Stimulated activated CD4-positive, alpha-beta T cell treated with anti-CD3 and anti-CD28 coated beads, Interleukin-2, amount 100 ng/mL, for 24 hours (primary cell): Measurements from ENCODE around the gene CHD9NB.
"Not testable (repeated sequence)": the region's sequence is repeated elsewhere in the genome, so short reads cannot be mapped to it uniquely, and the experiment has no call there.

Source experiments
- DNase-seq, 2 donors: peaks; one replicate each; pipeline ENCODE4 v3.0.0-alpha.2; 2020

The CHD9NB gene

DNA sequence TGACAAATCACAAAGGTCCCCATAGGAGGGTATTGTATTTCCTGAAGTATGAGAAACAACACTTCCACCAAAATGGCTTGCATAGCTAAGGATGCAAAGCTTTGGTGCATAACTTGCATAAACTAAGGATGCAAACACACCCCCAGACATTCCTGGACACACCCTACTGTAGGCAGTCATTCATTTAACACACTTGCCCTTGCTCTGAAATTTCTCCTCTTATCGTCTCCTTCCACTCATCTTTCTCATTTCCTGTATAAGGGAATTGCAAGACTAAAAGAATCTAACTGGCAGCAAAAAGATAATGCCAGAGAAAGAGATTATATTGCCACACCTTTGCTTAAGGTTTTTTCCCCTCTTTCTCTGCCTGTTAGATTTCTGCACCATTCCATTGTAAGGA, 30.4 kb upstream of the CHD9NB start:
- DNase-seq: no peak

DNA sequence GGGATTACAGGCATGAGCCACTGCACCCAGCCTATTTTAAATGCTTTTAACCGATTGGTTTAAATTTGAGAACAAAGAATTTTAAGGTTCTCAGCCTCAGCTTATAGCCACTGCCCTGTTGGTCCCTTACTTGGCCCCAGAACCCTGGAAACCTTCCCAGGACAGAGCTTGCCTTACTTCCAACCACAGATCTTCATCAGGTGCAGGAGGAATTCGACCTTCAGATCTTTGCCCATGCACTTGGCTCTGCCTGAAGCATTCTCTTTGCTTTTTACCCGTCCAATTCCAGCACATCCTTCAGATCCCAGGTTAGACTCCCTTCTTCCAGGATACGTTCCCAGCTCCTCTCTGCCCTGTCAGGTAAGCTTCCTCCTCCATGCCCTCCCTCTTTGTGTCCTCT, 29.8 kb upstream of the CHD9NB start:
- no peak for DNase-seq

DNA sequence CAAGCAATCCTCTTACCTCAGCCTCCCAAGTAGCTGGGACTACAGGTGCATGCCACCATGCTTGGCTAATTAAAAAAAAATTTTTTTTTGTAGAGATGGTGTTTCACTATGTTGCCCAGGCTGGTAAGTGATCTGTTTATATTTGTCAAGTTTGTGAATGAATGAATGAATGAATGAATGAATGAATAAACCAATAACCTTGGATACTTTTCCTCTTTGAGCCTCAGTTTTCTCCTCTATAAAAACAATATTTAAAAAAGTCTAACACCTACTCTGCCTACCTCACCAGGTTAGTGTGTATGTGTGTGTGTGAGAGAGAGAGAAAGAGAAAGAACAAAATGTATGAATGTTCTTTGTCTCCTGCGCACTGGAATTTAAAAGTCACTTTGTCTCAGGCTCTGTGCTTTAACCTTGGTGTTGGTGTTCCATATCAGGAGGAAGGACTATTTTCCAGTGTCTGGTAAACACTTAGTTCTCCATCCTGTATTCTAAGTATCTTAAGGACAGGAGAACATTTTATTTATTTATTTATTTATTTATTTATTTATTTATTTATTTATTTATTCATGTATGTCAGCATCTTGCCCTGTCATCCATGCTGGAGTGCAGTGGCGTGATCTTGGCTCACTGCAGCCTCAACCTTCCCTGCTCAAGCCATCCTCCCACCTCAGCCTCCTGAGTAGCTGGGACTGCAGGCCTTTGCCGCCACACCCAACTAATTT, 29.1 kb upstream of the CHD9NB start:
- DNase-seq: no peak

GRCh38 chr16:53081032-53081424, 28.3 kb upstream of the CHD9NB start:
- DNase-seq: no peak

- DNase-seq: no peak
Observed at GRCh38 chr16:53080345-53081031, 27.8 kb upstream of the CHD9NB start.

DNA sequence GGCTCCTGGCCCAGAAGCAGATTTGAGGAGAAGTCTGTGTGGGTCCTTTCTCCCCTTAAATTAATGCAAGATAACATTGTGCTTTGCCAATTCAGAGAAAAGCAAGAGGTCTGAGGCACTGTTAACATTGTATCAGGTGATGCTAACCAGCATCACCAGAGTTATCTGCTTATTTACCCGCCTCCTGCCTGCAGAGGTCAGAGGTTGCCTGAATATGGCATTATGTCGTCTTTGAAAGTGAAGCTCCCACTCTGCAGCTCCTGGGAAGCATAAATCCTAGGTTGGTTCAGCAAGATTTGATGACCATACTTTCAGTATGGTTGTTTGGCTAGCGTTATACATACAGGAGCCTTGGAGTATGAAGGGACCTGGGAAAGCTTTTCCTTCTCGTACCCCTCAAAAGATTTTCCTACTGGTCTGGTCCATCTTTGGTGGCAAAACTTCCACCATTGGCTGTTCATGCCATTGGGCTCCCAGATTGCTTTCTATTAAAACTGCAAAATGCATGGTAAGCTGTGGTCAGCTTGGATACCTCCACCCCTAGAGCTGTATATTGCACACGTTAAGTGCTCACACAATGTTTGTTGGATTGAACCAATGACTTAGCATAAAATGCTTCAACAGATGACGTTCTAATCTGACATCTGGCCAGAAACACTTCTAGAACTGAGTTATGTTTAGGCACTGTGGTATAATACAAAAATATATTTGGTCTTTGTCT, 26.2 kb upstream of the CHD9NB start:
- no peak for DNase-seq

GRCh38 chr16:53078247-53078646, 25.6 kb upstream of the CHD9NB start:
- DNase-seq: no peak

DNA sequence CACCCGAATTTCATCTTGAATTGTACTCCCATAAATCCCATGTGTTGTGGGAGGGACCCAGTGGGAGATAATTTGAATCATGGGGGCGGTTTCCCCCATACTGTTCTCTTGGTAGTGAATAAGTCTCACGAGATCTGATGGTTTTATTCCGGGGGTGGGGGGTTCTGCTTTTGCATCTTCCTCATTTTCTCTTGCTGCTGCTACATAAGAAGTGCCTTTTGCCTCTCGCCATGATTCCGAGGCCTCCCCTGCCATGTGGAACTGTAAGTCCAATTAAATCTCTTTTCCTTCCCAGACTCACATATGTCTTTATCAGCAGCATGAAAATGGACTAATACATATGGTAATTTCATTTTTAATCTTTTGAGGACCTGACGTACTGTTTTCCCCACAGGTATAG, 22.8 kb upstream of the CHD9NB start:
- DNase-seq: not testable (repeated sequence)

- DNase-seq: not testable (repeated sequence)
Observed at GRCh38 chr16:53074296-53074695, 21.6 kb upstream of the CHD9NB start.

DNA sequence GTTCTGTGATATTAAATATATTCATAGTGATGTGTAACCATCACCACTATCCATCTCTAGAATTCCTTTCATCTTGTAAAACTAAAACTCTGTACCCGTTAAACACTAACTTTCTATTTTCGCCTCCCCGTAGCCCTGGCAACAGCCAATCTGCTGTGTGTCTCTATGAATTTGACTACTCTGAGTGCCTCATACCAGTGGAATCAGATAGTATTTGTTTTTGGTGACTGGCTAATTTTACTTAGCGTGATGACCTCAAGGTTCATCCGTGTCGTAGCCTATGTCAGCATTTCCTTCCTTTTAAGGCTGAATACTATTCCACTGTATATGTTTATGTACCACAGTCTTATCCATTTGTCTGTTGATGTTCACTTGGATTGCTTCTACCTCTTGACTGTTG, 20.3 kb upstream of the CHD9NB start:
- DNase-seq: no peak

DNA sequence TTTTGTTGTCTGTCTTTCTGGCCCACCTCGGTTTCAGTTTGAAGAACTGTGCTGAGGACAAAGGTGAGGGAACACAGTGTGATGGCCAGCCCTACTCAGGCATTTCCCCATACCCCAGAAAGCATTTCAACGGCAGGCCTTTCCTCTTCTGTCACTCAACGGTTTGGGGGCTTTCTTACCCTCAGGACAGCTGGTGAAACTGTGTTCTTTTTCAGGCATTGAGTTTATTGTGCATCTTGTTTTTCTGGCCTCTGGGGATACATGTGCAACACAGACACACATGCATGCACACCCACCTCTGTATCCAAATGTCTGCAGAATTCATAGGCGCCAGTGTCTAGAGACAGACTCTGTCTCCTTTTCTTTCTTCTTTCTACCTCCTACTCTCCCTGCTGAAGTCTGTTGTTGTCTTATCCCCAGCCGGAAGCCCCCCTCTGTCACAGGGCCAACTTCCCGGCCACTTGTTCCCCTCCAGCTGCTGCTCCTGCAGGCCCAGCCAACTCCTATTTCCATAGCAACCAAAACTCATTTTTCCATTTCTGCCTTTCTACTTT, 19.1 kb upstream of the CHD9NB start:
- DNase-seq: no peak

GRCh38 chr16:53069772-53070171, 17.1 kb upstream of the CHD9NB start:
- no peak for DNase-seq

DNA sequence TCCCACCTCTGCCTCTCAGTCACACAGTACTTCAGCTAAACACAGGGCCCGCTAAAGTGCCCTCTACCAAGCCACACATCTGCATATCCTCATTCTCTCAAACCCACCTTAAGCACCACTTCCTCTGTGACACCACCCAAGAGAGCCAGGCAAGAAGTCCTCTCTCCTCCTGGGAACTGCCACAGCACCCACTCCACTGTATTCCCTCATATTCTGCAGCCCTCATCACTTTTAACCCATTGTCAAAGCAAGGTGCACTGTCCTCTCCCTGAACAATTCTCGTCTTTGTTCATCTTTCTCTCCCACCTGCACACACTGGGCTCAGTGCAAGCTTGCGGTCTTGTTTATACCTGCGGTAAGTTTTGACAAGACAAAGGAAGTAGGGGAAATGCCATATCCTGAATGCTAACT, 15.7 kb upstream of the CHD9NB start:
- DNase-seq: no peak

GRCh38 chr16:53067675-53068074, 15.0 kb upstream of the CHD9NB start:
- no peak for DNase-seq

- DNase-seq: no peak
Observed at GRCh38 chr16:53065461-53066061, 12.9 kb upstream of the CHD9NB start.

- no peak for DNase-seq
Observed at GRCh38 chr16:53064081-53064578, 11.4 kb upstream of the CHD9NB start.

DNA sequence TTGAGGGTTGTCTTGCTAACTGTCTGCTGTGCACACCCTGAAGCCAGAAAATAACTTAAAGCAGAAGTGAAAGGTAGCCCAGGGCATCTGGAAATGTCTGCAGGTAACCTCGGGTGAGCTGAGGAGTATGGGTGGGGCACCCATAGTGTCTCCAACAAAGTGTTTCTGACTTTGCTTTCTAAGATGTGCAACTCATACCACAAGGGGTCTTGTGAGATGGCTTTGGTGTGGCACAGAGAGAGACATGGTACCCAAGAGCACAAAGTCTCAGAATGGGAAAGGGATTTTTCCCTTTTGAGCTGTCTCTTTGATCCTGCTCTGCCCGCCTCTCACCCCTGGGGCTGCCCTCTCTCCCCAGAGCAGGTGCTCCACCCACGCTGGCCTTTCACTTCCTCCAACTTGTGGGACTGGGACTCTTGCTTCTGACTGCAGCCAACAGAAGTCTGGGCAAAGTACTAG, 9.0 kb upstream of the CHD9NB start:
- peak in 1 of 2 donors; percentile 45 for DNase-seq

- no peak for DNase-seq
Observed at GRCh38 chr16:53061256-53061655, 8.6 kb upstream of the CHD9NB start.

DNA sequence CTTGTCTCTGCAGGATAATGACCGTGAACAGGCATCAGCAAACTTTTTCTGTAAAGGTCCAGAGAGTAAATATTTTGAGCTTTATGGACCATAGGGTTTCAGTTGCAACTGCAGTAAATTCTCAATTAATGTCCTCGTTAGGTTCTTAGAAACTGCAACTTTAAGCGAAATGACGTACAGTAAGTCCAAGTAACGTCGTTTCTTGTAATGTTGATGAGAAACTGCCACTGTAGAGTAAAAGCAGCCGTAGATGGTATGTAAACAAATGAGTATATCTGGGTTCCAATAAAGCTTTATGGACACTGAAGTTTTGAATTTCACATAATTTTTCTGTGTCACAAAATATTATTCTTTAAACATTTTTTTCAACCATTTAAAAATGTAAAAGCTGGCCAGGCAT, 7.0 kb upstream of the CHD9NB start:
- DNase-seq: no peak

DNA sequence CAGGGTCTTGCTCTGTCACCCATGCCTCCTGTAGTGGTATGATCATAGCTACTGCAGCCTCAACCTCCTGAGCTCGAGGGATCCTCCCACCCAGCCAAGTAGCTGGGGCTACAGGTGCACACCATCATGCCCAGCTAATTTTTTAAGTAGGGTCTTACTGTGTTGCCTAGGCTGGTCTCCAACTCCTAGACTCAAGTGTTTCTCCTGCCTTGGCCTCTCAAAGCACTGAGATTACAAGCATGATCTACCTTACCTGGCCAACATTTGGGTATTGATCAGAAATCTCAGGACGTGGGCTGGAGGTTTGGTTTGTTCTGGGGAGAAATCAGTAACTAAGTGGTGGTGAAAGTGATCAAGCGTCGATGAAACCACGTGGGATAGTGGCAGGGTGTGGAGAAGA, 6.2 kb upstream of the CHD9NB start:
- no peak for DNase-seq

DNA sequence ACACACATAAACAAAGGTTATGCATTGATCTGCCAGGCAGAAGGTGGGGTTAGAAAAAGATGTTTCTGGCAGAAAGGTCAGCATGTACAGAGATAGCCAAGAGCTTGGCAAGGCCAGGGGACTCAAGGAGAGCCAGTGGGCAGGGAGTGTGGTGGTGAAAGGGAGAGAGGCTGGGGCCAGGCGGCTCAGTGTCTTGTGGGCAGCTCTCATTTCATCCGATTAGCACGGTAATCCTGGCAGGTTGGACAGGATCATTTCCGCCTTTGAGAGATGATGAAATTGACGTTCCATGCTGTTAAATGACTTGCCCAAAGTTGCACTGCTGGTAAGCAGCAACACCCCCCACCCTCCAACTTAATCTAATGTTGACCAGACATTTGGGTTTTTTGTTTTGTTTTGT, 5.7 kb upstream of the CHD9NB start:
- DNase-seq: no peak

GRCh38 chr16:53057658-53058057, 5.0 kb upstream of the CHD9NB start:
- no peak for DNase-seq

DNA sequence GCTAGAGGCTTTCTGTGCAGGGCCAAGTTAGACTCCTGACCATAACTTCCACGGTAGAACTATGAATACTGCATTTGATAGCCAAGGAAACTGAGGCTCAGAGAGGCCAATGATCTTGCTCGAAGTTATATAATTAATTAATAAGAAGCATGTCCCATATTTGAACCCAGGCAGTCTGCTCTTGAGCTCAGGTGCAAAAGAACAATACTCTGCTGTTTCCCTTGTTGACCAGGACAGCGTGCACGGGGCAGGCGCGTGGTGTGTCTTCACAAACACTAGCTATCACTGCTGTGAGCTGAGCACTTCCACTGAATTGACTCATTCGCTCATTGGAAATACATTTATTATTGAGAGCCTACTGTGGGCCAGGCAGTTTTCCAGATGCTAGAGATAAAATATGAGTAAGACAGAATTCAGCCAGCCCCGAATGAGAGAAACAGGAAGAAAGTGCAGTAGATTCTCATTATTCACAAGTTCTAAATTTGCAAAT, 3.7 kb upstream of the CHD9NB start:
- DNase-seq: no peak
